OCI-LY3 (cell line): ENCODE measurements around the gene NDUFS2.
A peak's percentile ranks its signal among the peaks of the same experiment; 100 is the strongest.

ENCODE experiments used
- H2AFZ ChIP-seq: fragments of 200-600, 300-600 bp; shearing (Covaris generic); 2 replicates; pipeline ENCODE4 v1.6.0; 2014; ENCODE audit warnings: antibody characterized with exemption, low read depth, low read length
- H3K27ac ChIP-seq: fragments of 200-600, 300-600 bp; sonication (generic); 2 replicates; pipeline ENCODE4 v1.5.1; 2014; ENCODE audit warnings: mild to moderate bottlenecking, low read length, moderate library complexity, mixed read lengths
- H3K27me3 ChIP-seq: fragments of 200-600, 300-600 bp; sonication (generic); 2 replicates; pipeline ENCODE4 v1.6.1; 2014; ENCODE audit warnings: low read depth, low read length, mixed read lengths
- H3K36me3 ChIP-seq: fragments of 200-600, 300-600 bp; sonication (generic); replicated peaks from 2 replicates; pipeline ENCODE3; 2014; ENCODE audit warnings: low read depth, low read length, mixed read lengths
- H3K4me1 ChIP-seq: fragments of 300-600, 200-600 bp; sonication (generic); 2 replicates; pipeline ENCODE4 v1.6.1; 2014; ENCODE audit warnings: low read length, mixed read lengths
- H3K4me2 ChIP-seq: fragments of 200-600, 300-600 bp; sonication (generic); 2 replicates; pipeline ENCODE4 v1.6.1; 2014; ENCODE audit warnings: low read length, mixed read lengths
- H3K4me3 ChIP-seq: fragments of 300-600, 200-600 bp; sonication (generic); 2 replicates; pipeline ENCODE4 v1.5.1; 2014; ENCODE audit warnings: antibody characterized with exemption, mild to moderate bottlenecking, low read length, moderate library complexity
- H3K79me2 ChIP-seq: fragments of 300-600, 200-600 bp; shearing (Covaris generic); 2 replicates; pipeline ENCODE4 v1.6.1; 2014; ENCODE audit warnings: mild to moderate bottlenecking, low read length, mixed read lengths
- H3K9ac ChIP-seq: fragments of 300-600, 200-600 bp; shearing (Covaris generic); 2 replicates; pipeline ENCODE4 v1.6.0; 2014; ENCODE audit warnings: mild to moderate bottlenecking, low read length, moderate library complexity
- H3K9me3 ChIP-seq: fragments of 200-600, 300-600 bp; shearing (Covaris generic); 2 replicates; pipeline ENCODE4 v1.6.1; 2014; ENCODE audit warnings: low read length, mixed read lengths; ENCODE audit not compliant: insufficient read depth
- H4K20me1 ChIP-seq: fragments of 200-600, 300-600 bp; sonication (generic); 2 replicates; pipeline ENCODE4 v1.6.1; 2016; ENCODE audit warnings: low read length, mixed read lengths; ENCODE audit not compliant: insufficient read depth
- EZH2phosphoT487 ChIP-seq: fragments of 200-600 bp; shearing (Covaris generic); IDR thresholded peaks from 2 replicates; pipeline ENCODE4 v1.6.1; 2018; ENCODE audit warnings: antibody characterized with exemption, mixed run types, low read depth
- TF ChIP-seq, protein P1 (sequence below): fragments of 200-600, 300-600 bp; sonication (generic); IDR thresholded peaks from 2 replicates; pipeline ENCODE4 v1.5.1; 2014; ENCODE audit warnings: antibody characterized with exemption, low read length, low read depth

Gene NDUFS2

DNA sequence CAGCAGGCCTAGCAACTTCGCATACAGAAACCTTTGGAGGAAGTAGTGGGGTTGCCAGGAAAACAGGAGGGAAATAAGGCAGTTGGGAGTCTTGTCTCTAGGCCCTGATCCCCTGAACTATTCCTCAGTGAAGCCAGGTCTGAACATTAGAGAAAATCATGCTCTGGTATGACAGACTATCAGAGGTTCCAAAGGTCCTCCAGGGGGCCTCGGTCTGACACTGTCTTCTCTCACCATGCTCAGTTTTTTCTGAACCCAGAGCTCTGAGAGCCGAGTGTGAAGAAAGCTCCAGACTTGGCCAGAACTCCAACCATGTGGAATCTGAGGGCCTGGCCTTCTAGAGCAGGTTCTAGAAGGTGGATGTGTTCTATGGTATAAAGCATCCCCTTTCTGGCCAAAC is 27.7 kb downstream of the NDUFS2 start:
- TF ChIP-seq, protein P1, sequence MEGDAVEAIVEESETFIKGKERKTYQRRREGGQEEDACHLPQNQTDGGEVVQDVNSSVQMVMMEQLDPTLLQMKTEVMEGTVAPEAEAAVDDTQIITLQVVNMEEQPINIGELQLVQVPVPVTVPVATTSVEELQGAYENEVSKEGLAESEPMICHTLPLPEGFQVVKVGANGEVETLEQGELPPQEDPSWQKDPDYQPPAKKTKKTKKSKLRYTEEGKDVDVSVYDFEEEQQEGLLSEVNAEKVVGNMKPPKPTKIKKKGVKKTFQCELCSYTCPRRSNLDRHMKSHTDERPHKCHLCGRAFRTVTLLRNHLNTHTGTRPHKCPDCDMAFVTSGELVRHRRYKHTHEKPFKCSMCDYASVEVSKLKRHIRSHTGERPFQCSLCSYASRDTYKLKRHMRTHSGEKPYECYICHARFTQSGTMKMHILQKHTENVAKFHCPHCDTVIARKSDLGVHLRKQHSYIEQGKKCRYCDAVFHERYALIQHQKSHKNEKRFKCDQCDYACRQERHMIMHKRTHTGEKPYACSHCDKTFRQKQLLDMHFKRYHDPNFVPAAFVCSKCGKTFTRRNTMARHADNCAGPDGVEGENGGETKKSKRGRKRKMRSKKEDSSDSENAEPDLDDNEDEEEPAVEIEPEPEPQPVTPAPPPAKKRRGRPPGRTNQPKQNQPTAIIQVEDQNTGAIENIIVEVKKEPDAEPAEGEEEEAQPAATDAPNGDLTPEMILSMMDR = peak; percentile 27
- TF ChIP-seq EZH2phosphoT487 = no peak
- Histone ChIP-seq H3K27ac (no peak overlapping the region), H3K4me2 (no peak overlapping the region), H3K36me3 (peaks cover 7% of the 10 kb centered on the region), H3K79me2 (peaks cover 6% of the 10 kb centered on the region; the same call in 1 of the 2 replicates), H2AFZ (no peak overlapping the region), H4K20me1 (no peaks in the 10 kb centered on the region), H3K4me3 (no peak overlapping the region), H3K9me3 (no peaks in the 10 kb centered on the region), H3K9ac (no peak overlapping the region), H3K27me3 (no peaks in the 10 kb centered on the region), H3K4me1 (peaks cover 21% of the 10 kb centered on the region)

DNA sequence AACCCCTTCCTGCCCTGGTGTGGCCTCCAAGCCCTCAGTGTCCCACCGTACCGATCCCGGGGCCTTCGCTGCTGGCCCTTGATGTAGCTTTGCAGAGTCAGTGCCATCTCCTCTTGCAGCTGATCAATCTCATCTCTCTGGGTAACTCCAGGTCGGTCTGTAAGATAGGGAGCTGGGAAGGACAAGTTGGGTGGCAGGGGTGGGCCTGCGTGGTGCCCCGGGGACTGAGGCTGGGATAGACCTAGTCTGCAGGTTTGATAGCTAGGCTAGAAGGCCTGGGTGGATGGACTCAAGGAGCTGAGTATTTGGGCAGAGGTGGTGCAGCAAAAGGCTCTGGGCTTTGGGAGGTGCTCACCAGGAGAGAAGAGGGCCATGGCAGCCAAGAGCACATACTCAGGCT is 28.6 kb downstream of the NDUFS2 start:
- H4K20me1 ChIP-seq = no peaks in the 10 kb centered on the region
- peaks cover 15% of the 10 kb centered on the region for H3K4me1 ChIP-seq
- H3K36me3 ChIP-seq = peaks cover 7% of the 10 kb centered on the region
- peaks cover 3% of the 10 kb centered on the region; the same call in 1 of the 2 replicates for H3K27me3 ChIP-seq
- H3K79me2 ChIP-seq = peaks cover 6% of the 10 kb centered on the region; the same call in 1 of the 2 replicates
- H2AFZ ChIP-seq = no peak overlapping the region
- no peak overlapping the region for H3K27ac ChIP-seq
- no peak overlapping the region for H3K4me2 ChIP-seq
- no peak overlapping the region for H3K9ac ChIP-seq
- H3K9me3 ChIP-seq = no peaks in the 10 kb centered on the region
- no peak for TF ChIP-seq EZH2phosphoT487
- TF ChIP-seq, protein P1 = no peak
- H3K4me3 ChIP-seq = no peak overlapping the region

DNA sequence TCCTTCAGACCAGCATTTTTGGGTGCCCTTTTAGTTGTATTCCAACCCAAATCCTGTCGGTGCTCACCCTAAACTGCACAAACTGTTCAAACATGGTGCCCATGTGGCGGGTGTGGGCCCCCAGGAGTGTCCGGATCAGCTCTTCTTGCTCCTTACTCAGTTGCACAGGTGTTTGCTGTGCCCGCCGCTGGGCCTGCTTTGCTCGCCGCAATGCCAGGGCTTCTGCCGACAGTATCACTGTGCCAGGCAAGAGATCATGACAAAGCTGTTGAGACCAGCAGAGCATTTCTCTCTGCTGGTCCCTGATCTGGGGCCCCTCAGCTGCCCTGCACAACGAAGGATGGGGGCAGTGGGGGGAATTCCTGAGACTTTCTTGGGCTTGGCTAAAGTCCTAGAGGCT is 30.9 kb downstream of the NDUFS2 start:
- H3K9me3 ChIP-seq = no peaks in the 10 kb centered on the region
- no peaks in the 10 kb centered on the region for H4K20me1 ChIP-seq
- no peaks in the 10 kb centered on the region for H3K79me2 ChIP-seq
- H2AFZ ChIP-seq = no peak overlapping the region
- no peak overlapping the region for H3K27ac ChIP-seq
- peaks cover 7% of the 10 kb centered on the region for H3K36me3 ChIP-seq
- H3K27me3 ChIP-seq = peaks cover 8% of the 10 kb centered on the region; the same call in 1 of the 2 replicates
- H3K4me3 ChIP-seq = no peak overlapping the region
- no peaks in the 10 kb centered on the region for H3K4me1 ChIP-seq
- no peak overlapping the region for H3K4me2 ChIP-seq
- TF ChIP-seq, protein P1 = no peak
- TF ChIP-seq EZH2phosphoT487 = no peak
- H3K9ac ChIP-seq = no peak overlapping the region

DNA sequence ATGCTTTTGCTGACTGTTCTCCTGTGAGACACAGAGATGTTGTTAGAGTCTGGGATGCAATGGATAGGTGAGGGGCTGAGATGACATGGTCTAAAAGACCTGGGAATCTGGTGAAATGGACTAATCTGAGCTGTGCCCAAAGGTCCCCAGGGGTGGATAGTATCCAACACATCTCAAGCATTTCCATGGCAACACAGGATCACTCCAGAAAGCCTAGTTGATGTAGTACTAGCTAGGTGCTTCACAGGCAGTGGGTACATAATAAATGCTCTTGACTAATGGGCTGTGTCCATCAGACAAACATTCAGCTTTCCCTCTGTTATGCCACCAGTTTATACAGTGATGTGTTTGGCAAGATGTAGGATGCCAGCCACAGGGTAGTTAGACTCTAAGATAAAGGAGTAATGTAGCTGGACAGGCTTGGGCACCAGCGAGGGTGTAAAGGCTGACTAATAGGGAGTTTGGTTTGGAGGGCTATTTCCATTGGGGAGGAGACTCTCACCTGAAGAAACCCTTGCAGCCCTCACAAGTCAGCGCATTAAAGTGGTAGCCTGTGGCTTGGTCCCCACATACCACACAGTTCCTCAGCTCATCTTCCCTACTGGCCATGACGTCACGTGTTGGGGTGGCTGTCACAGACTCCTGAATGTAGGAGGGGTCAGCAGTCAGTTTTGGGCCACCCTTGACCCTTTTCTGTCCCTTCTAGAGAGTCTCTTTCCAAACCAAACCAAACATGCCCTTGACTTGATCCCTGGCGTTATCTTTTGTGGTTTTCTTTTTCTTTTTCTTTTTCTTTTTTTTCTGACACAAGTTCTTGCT is 34.0 kb downstream of the NDUFS2 start:
- TF ChIP-seq, protein P1 = no peak
- no peak for TF ChIP-seq EZH2phosphoT487
- Histone ChIP-seq H3K36me3 (no peaks in the 10 kb centered on the region), H3K27ac (no peak overlapping the region), H3K4me1 (no peaks in the 10 kb centered on the region), H3K9me3 (no peaks in the 10 kb centered on the region), H3K4me3 (no peak overlapping the region), H3K9ac (no peak overlapping the region), H2AFZ (no peak overlapping the region), H3K4me2 (no peak overlapping the region), H3K79me2 (no peaks in the 10 kb centered on the region), H3K27me3 (peaks cover 8% of the 10 kb centered on the region; the same call in 1 of the 2 replicates), H4K20me1 (no peaks in the 10 kb centered on the region)
